ENCODE measurements around the gene MMP15.

MMP15 gene

GRCh38 chr16:58019866-58020538, 5.6 kb upstream of the MMP15 start:
- DNase-seq (ENCODE audit: low spot score), result no peak

GRCh38 chr16:58020628-58021521, 4.7 kb upstream of the MMP15 start:
- DNase-seq (ENCODE audit: low spot score), result peak; percentile 65

- DNase-seq (ENCODE audit: low spot score), result no peak
Observed at GRCh38 chr16:58021661-58022551, 3.6 kb upstream of the MMP15 start.

- no peak for DNase-seq (ENCODE audit: low spot score)
Observed at GRCh38 chr16:58022601-58023371, 2.8 kb upstream of the MMP15 start.

- no peak for DNase-seq (ENCODE audit: low spot score)
Observed at GRCh38 chr16:58024486-58025350, 836 bp upstream of the MMP15 start.

- DNase-seq (ENCODE audit: low spot score), result no peak
Observed at GRCh38 chr16:58026139-58026704, 668 bp downstream of the MMP15 start.

- peak; percentile 53 for DNase-seq (ENCODE audit: low spot score)
Observed at GRCh38 chr16:58026705-58027160, 1.2 kb downstream of the MMP15 start.

GRCh38 chr16:58027161-58027915, 1.8 kb downstream of the MMP15 start:
- no peak for DNase-seq (ENCODE audit: low spot score)

- no peak for DNase-seq (ENCODE audit: low spot score)
Observed at GRCh38 chr16:58027916-58028455, 2.4 kb downstream of the MMP15 start.

- DNase-seq (ENCODE audit: low spot score), result no peak
Observed at GRCh38 chr16:58028541-58029070, 3.1 kb downstream of the MMP15 start.

- no peak for DNase-seq (ENCODE audit: low spot score)
Observed at GRCh38 chr16:58029410-58029809, 3.9 kb downstream of the MMP15 start.

- no peak for DNase-seq (ENCODE audit: low spot score)
Observed at GRCh38 chr16:58030136-58030840, 4.7 kb downstream of the MMP15 start.

GRCh38 chr16:58031016-58031800, 5.7 kb downstream of the MMP15 start:
- DNase-seq (ENCODE audit: low spot score), result no peak

GRCh38 chr16:58032710-58033293, 7.2 kb downstream of the MMP15 start:
- DNase-seq (ENCODE audit: low spot score), result peak; percentile 93

GRCh38 chr16:58034128-58034685, 8.7 kb downstream of the MMP15 start:
- no peak for DNase-seq (ENCODE audit: low spot score)

- DNase-seq (ENCODE audit: low spot score), result no peak
Observed at GRCh38 chr16:58034774-58035173, 9.2 kb downstream of the MMP15 start.
